ENCODE results near the gene SEPTIN3. TPM values are rescaled to one million over a fixed set of nuclear protein-coding genes. Genes with fewer than 3 reads are reported as not detected.

Gene SEPTIN3
- total RNA-seq, 1 donor from 2014 or later, result not detected

- H3K4me3 ChIP-seq, result no peak overlapping the region
- no peak for DNase-seq
- TF ChIP-seq, protein P1, sequence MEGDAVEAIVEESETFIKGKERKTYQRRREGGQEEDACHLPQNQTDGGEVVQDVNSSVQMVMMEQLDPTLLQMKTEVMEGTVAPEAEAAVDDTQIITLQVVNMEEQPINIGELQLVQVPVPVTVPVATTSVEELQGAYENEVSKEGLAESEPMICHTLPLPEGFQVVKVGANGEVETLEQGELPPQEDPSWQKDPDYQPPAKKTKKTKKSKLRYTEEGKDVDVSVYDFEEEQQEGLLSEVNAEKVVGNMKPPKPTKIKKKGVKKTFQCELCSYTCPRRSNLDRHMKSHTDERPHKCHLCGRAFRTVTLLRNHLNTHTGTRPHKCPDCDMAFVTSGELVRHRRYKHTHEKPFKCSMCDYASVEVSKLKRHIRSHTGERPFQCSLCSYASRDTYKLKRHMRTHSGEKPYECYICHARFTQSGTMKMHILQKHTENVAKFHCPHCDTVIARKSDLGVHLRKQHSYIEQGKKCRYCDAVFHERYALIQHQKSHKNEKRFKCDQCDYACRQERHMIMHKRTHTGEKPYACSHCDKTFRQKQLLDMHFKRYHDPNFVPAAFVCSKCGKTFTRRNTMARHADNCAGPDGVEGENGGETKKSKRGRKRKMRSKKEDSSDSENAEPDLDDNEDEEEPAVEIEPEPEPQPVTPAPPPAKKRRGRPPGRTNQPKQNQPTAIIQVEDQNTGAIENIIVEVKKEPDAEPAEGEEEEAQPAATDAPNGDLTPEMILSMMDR (IDR thresholded peaks at IDR 0.05; ENCODE audit: borderline replicate concordance), result no peak
- no peaks in the 10 kb centered on the region for H3K27me3 ChIP-seq (ENCODE audit: low read depth)
- no peaks in the 10 kb centered on the region for H3K9me3 ChIP-seq (replicated peaks)
- H3K27ac ChIP-seq (replicated peaks), result peak overlapping the region; percentile 88
- intact Hi-C loops (cut with micrococcal nuclease), result no loop called here
- H3K36me3 ChIP-seq, result no peaks in the 10 kb centered on the region
- H3K4me1 ChIP-seq, result peaks cover 37% of the 10 kb centered on the region
These were observed 33.7 kb upstream of the SEPTIN3 start for GRCh38 chr22:41935509-41935908.

- H3K27me3 ChIP-seq (ENCODE audit: low read depth), result no peaks in the 10 kb centered on the region
- no peaks in the 10 kb centered on the region for H3K36me3 ChIP-seq
- DNase-seq, result no peak
- TF ChIP-seq, protein P1 (IDR thresholded peaks at IDR 0.05; ENCODE audit: borderline replicate concordance), result no peak
- no peak overlapping the region for H3K27ac ChIP-seq (replicated peaks)
- no peak overlapping the region for H3K4me3 ChIP-seq
- intact Hi-C loops (cut with micrococcal nuclease), result no loop called here
- no peaks in the 10 kb centered on the region for H3K9me3 ChIP-seq (replicated peaks)
- peaks cover 43% of the 10 kb centered on the region for H3K4me1 ChIP-seq
These were observed 32.4 kb upstream of the SEPTIN3 start for GRCh38 chr22:41936894-41937169.

DNA sequence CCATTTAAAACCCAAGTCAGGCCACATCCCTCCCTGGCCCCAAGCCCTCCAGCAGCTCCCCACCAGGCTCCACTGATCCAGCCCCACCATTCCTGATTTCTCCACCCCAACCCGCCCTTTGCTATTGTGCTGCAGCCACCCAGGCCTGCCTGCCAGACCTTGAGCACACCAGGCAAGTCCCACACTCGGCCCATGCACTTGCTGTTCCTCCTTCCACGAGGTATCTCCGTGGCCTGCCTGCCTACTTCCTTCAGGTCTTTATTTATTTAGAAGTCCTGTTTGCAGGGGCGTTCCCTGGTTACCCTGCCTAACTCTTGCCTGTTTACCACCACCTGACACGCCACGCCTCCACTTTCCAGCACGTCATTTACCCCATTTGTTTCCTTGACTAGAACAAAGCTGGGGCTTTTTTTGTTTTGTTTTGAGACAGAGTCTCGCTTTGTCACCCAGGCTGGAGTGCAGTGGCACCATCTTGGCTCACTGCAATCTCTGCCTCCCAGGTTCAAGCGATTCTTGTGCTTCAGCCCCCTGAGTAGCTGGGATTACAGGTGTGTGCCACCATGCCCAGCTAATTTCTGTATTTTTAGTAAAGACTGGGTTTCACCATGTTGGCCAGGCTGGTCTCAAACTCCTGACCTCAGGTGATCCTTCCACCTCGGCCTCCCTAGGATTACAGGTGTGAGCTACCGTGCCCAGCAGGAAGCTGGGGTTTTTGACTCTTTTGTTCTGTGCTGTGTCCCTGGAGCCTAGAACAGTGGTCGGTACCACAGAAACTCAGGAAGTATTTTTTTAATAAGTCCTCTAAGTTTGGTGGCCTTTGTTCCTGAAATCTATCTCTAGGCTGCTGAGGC is 29.0 kb upstream of the SEPTIN3 start:
- Histone ChIP-seq H3K27ac (replicated peaks) (peak overlapping the region; percentile 35), H3K36me3 (no peaks in the 10 kb centered on the region), H3K4me1 (peaks cover 29% of the 10 kb centered on the region), H3K4me3 (no peak overlapping the region), H3K27me3 (ENCODE audit: low read depth) (no peaks in the 10 kb centered on the region), H3K9me3 (replicated peaks) (no peaks in the 10 kb centered on the region)
- TF ChIP-seq, protein P1 (IDR thresholded peaks at IDR 0.05; ENCODE audit: borderline replicate concordance), result no peak
- intact Hi-C loops (cut with micrococcal nuclease), result loop anchor here (5.0 kb wide), 3 partner anchors 118 to 243 kb away; partner anchors contain the start of gene MEI1
- no peak for DNase-seq

GRCh38 chr22:41940832-41941765 is 28.1 kb upstream of the SEPTIN3 start:
- H3K4me1 ChIP-seq, result peaks cover 25% of the 10 kb centered on the region
- H3K36me3 ChIP-seq, result no peaks in the 10 kb centered on the region
- no peaks in the 10 kb centered on the region for H3K9me3 ChIP-seq (replicated peaks)
- intact Hi-C loops (cut with micrococcal nuclease), result loop anchor here (5.0 kb wide), 3 partner anchors 119 to 244 kb away; partner anchors contain the start of gene MEI1
- H3K27ac ChIP-seq (replicated peaks), result peak overlapping the region; percentile 35
- no peaks in the 10 kb centered on the region for H3K27me3 ChIP-seq (ENCODE audit: low read depth)
- TF ChIP-seq, protein P1 (IDR thresholded peaks at IDR 0.05; ENCODE audit: borderline replicate concordance), result peak; percentile 96
- DNase-seq, result peak; percentile 85
- H3K4me3 ChIP-seq, result no peak overlapping the region

DNA sequence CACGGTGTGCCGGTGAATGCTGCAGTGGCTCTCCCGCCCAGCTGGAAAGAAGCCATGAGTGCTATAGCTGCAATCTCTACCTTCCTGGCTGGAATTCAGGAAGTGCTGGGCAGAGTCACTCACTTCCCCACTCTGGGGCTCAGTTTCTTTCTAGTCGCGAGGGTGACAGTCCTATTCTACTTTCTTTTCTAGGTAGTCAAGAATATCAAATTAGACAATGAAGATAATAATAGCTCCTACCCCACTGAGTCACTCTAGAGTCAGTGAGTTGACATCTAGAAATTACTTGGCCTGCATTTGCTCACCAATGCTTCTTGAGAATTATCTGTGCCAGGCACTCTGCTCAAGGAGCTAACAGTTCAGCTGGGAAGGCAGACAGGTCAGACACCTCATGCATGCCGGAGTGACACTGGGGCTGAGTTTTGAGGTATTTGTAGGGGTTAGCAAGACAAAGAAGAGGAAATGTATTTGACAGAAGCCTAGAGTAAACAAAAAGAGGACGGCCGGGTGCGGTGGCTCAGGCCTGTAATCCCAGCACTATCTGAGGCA is 25.5 kb upstream of the SEPTIN3 start:
- Histone ChIP-seq H3K9me3 (replicated peaks) (no peaks in the 10 kb centered on the region), H3K36me3 (no peaks in the 10 kb centered on the region), H3K4me1 (peaks cover 33% of the 10 kb centered on the region), H3K27me3 (ENCODE audit: low read depth) (no peaks in the 10 kb centered on the region), H3K4me3 (no peak overlapping the region), H3K27ac (replicated peaks) (no peak overlapping the region)
- TF ChIP-seq, protein P1 (IDR thresholded peaks at IDR 0.05; ENCODE audit: borderline replicate concordance), result no peak
- intact Hi-C loops (cut with micrococcal nuclease), result loop anchor here (5.0 kb wide), 3 partner anchors 121 to 246 kb away; partner anchors contain the start of gene MEI1
- no peak for DNase-seq
